ENCODE measurements around the gene ST8SIA2. TPM values are rescaled to one million over a fixed set of nuclear protein-coding genes. Genes with fewer than 3 reads are reported as not detected.
"Not testable (repeated sequence)": the region's sequence is repeated elsewhere in the genome, so short reads cannot be mapped to it uniquely, and the experiment has no call there.

Gene ST8SIA2
- total RNA-seq, 2 donors from 2014 or later = not detected

DNA sequence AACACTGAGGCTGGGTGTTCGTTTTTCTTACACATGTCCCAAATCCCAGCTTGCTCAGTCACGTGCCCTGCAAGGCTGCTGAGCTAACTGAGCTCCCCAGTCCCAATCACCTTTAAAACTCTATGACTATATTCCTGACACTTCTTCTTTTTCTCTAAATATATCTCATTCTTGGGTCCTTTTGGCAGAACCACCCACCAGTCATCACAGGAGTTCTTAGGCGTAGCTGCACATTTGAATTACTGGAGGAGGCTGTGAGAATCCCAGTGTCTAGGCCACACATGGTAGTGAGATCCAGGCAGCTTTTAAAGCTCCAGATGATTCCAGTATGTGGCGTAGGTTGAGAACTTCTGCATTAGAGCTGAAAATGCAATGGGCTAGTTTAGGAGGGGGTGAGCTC, 66.3 kb downstream of the ST8SIA2 start:
- no peak overlapping the region for H3K27ac Mint-ChIP-seq
- H3K9me3 Mint-ChIP-seq = no peaks in the 10 kb centered on the region
- no peaks in the 10 kb centered on the region for H3K36me3 Mint-ChIP-seq (ENCODE audit: insufficient read depth in 2 of 2)
- no peaks in the 10 kb centered on the region for H3K4me1 Mint-ChIP-seq (ENCODE audit: low read depth)
- ATAC-seq (replicated peaks in 1 of 2) = no peak
- H3K4me3 Mint-ChIP-seq = no peak overlapping the region
- no peak for DNase-seq
- H3K27me3 Mint-ChIP-seq (ENCODE audit: low read depth) = no peaks in the 10 kb centered on the region

DNA sequence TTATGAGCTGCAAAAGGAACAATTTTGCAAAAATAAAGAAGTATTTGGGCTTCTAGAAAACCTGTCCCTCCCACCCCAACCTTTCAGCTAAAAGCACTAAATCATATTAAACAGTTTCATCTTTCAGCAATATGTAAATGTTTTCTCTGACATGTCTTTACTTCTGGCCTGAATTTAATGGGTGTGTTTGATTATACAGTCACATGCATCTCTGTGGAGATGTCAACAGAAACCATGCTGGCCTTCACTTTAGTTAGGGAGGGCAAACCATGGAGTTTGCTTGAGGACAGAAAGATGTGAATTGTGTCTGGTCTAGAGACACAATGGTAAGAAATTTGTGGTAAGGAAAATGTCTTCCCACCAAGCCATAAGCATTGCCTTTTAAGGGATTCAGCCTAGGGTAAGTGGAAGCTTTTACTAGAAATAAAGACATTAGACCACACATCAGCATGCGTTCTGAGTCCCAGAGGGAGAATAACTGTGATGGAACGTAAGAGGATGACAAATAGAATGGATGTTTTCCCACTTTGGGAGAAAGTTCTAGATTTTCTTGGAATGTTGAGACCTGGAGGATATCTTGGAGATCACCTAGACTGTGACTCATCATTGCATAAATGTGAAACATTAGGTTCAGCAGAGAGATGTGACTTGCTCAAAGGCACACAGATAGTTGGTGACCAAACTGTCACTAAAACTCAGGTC, 68.9 kb downstream of the ST8SIA2 start:
- Mint-ChIP-seq H3K36me3 (ENCODE audit: insufficient read depth in 2 of 2) (no peaks in the 10 kb centered on the region), H3K27me3 (ENCODE audit: low read depth) (peaks cover 2% of the 10 kb centered on the region), H3K4me1 (ENCODE audit: low read depth) (no peaks in the 10 kb centered on the region), H3K9me3 (no peaks in the 10 kb centered on the region), H3K4me3 (no peak overlapping the region), H3K27ac (no peak overlapping the region)
- DNase-seq = no peak
- ATAC-seq (replicated peaks in 1 of 2) = no peak

DNA sequence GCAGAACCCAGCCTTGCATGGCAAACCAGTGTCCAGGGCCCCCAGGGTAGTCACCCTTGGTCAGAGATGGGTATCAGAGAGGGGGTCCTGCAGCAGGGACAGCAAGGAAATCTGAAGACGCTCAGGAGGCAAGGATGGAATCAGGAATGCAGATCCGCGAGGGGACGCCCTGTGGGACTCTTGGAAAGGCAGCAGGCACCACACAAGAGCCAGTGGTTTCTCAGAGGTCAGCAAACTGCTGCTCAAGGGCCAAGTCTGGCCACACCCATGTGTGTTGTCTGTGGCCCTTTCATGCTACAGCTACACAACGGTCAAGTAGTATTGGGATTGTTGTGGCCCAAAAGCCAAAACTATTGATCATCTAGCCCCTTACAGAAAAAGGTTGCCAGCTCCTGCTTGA, 69.7 kb downstream of the ST8SIA2 start:
- Mint-ChIP-seq H3K36me3 (ENCODE audit: insufficient read depth in 2 of 2) (no peaks in the 10 kb centered on the region), H3K4me3 (no peak overlapping the region), H3K27ac (no peak overlapping the region), H3K27me3 (ENCODE audit: low read depth) (peaks cover 9% of the 10 kb centered on the region), H3K9me3 (no peaks in the 10 kb centered on the region), H3K4me1 (ENCODE audit: low read depth) (no peaks in the 10 kb centered on the region)
- ATAC-seq (replicated peaks in 1 of 2) (no peak), DNase-seq (no peak)

DNA sequence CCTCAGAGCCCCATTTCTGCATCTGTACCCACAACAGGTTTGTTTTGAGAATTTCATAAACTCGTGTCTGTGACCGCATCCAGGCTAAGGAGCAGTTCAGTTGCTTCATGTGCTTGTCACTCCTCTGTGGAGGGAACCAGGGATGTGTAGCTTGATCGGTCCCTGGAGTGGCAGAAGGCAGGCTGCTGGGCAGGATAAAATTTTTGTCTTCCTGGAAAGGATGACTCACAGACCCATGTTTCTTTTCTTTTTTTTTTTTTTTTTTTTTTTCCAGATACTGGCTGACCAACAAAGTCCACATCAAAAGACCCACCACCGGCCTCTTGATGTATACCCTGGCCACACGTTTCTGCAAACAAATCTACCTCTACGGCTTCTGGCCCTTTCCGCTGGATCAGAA, 70.1 kb downstream of the ST8SIA2 start:
- H3K4me1 Mint-ChIP-seq (ENCODE audit: low read depth) = no peaks in the 10 kb centered on the region
- no peaks in the 10 kb centered on the region for H3K9me3 Mint-ChIP-seq
- no peak overlapping the region for H3K27ac Mint-ChIP-seq
- H3K36me3 Mint-ChIP-seq (ENCODE audit: insufficient read depth in 2 of 2) = no peaks in the 10 kb centered on the region
- no peak for ATAC-seq (replicated peaks in 1 of 2)
- peaks cover 9% of the 10 kb centered on the region for H3K27me3 Mint-ChIP-seq (ENCODE audit: low read depth)
- no peak overlapping the region for H3K4me3 Mint-ChIP-seq
- no peak for DNase-seq

DNA sequence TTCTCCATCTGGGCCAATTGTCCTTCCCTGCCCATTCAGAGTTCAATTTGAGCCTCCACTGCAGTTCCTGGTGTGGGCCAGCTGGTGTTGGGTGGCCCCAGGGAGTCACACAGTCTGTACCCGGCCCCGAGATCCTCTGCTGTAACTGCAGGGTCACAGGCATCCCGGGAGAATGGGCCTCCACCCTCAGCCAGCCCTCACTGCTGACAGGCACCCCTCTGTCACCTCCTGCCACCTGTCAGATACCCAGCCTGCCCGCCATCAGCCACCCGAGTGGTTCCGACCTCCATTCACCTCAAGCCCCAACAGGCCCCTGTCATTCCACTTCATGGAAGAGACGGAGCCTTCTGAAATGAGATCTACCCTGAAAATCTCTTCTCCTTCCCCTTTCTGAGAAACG, 73.2 kb downstream of the ST8SIA2 start:
- no peak overlapping the region for H3K27ac Mint-ChIP-seq
- H3K4me1 Mint-ChIP-seq (ENCODE audit: low read depth) = no peaks in the 10 kb centered on the region
- H3K36me3 Mint-ChIP-seq (ENCODE audit: insufficient read depth in 2 of 2) = no peaks in the 10 kb centered on the region
- DNase-seq (no peak), ATAC-seq (replicated peaks in 1 of 2) (no peak)
- H3K27me3 Mint-ChIP-seq (ENCODE audit: low read depth) = peaks cover 9% of the 10 kb centered on the region
- H3K9me3 Mint-ChIP-seq = no peaks in the 10 kb centered on the region
- H3K4me3 Mint-ChIP-seq = no peak overlapping the region

DNA sequence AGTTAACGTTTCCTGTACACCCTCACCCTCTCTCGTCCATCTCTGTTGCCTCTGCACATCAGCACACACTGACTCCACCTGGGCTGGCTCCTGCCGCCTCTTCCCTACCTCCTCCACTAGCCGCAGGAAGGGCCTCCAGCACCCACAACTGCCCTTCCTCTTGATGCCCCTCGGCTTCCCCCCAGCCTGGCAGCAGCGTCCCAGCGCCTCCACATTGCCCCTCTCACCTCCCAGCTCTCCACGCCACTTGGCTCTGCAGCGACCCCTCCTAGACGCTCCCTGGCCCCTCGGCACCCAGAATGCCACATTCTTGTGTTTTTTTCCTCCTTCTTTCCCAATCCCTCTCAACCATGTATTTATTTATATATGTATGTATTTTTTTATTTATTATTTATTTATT, 73.6 kb downstream of the ST8SIA2 start:
- H3K27me3 Mint-ChIP-seq (ENCODE audit: low read depth) = peaks cover 9% of the 10 kb centered on the region
- DNase-seq (no peak), ATAC-seq (replicated peaks in 1 of 2) (no peak)
- H3K4me3 Mint-ChIP-seq = no peak overlapping the region
- no peaks in the 10 kb centered on the region for H3K9me3 Mint-ChIP-seq
- H3K27ac Mint-ChIP-seq = no peak overlapping the region
- H3K4me1 Mint-ChIP-seq (ENCODE audit: low read depth) = no peaks in the 10 kb centered on the region
- no peaks in the 10 kb centered on the region for H3K36me3 Mint-ChIP-seq (ENCODE audit: insufficient read depth in 2 of 2)

DNA sequence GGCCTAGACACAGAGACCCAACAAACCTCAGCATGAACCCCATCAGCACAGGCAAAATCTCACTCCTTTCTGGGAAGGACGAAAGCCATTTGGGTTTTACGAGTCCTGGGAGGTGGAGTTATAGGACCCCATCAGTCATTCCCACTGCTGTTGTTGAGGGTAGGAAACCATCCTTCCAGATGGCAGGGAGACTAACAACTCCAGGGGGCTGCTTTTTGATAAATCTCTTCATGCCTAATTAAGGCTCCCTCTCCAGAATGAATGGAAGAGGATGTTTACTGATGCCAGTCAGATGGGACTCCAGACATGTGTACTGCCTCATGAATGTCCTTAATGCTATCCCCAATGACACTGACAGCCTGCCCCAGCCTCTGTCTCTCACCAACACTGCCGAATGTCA, 75.3 kb downstream of the ST8SIA2 start:
- H3K4me3 Mint-ChIP-seq = no peak overlapping the region
- H3K27ac Mint-ChIP-seq = no peak overlapping the region
- H3K4me1 Mint-ChIP-seq (ENCODE audit: low read depth) = no peaks in the 10 kb centered on the region
- H3K36me3 Mint-ChIP-seq (ENCODE audit: insufficient read depth in 2 of 2) = no peaks in the 10 kb centered on the region
- H3K27me3 Mint-ChIP-seq (ENCODE audit: low read depth) = peaks cover 9% of the 10 kb centered on the region
- H3K9me3 Mint-ChIP-seq = no peaks in the 10 kb centered on the region
- ATAC-seq (replicated peaks in 1 of 2) (no peak), DNase-seq (no peak)

DNA sequence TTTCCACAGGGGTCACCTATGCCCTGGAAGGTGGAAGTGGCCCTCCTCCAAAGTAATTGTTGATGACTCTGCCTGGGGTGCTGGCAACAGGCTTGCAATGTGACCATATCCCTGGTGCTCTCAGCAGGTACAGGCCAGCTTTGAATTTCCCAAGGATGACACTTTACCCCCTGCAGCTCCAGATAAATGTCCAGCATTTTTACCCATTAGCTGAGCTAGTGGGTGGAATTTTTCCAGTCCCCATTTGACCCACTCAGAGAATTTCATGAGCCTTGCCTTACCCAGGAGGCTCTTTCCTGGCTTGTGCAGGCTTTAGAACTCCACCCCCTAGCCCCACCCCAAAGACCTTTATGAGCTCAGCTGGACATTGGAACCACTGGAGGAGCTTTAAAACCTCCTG, 77.6 kb downstream of the ST8SIA2 start:
- DNase-seq (no peak), ATAC-seq (replicated peaks in 1 of 2) (no peak)
- H3K4me1 Mint-ChIP-seq (ENCODE audit: low read depth) = no peaks in the 10 kb centered on the region
- H3K27ac Mint-ChIP-seq = no peak overlapping the region
- no peaks in the 10 kb centered on the region for H3K36me3 Mint-ChIP-seq (ENCODE audit: insufficient read depth in 2 of 2)
- H3K27me3 Mint-ChIP-seq (ENCODE audit: low read depth) = peaks cover 9% of the 10 kb centered on the region
- no peaks in the 10 kb centered on the region for H3K9me3 Mint-ChIP-seq
- no peak overlapping the region for H3K4me3 Mint-ChIP-seq

DNA sequence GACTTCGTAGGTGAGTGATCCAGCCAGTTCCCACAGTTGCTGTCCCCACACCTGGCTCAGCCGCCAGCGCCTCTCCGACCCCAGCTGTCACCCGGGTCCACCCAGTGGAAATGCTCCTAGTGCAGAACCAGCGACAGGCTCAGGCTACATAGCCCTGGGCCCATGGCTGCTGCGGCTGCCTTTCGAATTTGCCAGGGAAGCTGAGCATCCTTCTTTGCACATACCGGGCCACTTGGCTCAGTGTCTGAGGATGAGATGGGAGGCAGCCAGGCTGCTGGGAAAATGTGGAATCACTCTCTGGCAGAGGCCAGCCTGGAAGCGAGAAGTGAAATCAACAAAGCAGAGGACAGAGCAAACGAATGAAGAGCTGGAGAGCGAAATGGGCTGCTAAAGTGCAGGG, 80.1 kb downstream of the ST8SIA2 start:
- no peak overlapping the region for H3K4me3 Mint-ChIP-seq
- ATAC-seq (replicated peaks in 1 of 2) (no peak), DNase-seq (no peak)
- H3K27ac Mint-ChIP-seq = no peak overlapping the region
- no peaks in the 10 kb centered on the region for H3K9me3 Mint-ChIP-seq
- H3K4me1 Mint-ChIP-seq (ENCODE audit: low read depth) = no peaks in the 10 kb centered on the region
- H3K27me3 Mint-ChIP-seq (ENCODE audit: low read depth) = peaks cover 11% of the 10 kb centered on the region
- no peaks in the 10 kb centered on the region for H3K36me3 Mint-ChIP-seq (ENCODE audit: insufficient read depth in 2 of 2)

DNA sequence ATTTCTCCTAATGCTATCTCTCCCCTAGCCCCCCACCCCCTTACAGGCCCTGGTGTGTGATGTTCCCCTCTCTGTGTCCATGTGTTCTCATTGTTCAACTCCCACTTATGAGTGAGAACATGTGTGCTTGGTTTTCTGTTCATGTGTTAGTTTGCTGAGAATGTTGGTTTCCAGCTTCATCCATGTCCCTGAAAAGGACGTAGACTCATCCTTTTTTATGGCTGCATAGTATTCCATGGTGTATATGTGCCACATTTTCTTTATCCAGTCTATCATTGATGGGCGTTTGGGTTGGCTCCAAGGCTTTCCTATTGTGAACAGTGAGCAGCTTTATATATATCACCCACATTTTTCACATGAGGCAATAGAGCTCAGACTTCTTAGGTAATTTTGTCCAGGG, 86.0 kb downstream of the ST8SIA2 start:
- not testable (repeated sequence) for DNase-seq; H3K4me3 Mint-ChIP-seq; ATAC-seq (replicated peaks in 1 of 2); H3K27ac Mint-ChIP-seq; H3K4me1 Mint-ChIP-seq (ENCODE audit: low read depth); H3K36me3 Mint-ChIP-seq (ENCODE audit: insufficient read depth in 2 of 2); H3K9me3 Mint-ChIP-seq
- peaks cover 24% of the 10 kb centered on the region for H3K27me3 Mint-ChIP-seq (ENCODE audit: low read depth)

DNA sequence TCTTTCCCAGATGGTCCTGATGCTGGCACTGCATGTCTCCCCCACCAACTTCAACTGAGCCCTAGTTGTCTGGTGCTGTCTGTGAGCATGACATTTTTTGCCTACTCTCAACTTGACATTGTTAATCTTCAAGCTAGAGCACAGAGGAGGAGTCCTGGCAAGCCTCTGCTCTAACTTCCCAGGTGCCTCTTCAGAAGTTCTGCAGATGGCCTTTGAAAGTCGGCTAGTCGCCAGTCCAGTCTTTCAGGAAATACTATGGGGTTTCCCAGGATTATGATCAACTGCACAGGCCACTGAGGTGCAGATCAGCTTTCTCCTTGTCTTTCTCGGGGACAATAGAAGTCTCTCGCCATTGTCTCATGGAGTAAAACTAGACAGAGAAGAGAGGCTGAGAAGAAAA, 86.7 kb downstream of the ST8SIA2 start:
- Mint-ChIP-seq H3K36me3 (ENCODE audit: insufficient read depth in 2 of 2) (no peaks in the 10 kb centered on the region), H3K9me3 (peaks cover 0 to under 1% of the 10 kb centered on the region in 2 donors), H3K27me3 (ENCODE audit: low read depth) (peaks cover 24% of the 10 kb centered on the region), H3K4me1 (ENCODE audit: low read depth) (no peaks in the 10 kb centered on the region), H3K4me3 (no peak overlapping the region), H3K27ac (no peak overlapping the region)
- DNase-seq (no peak), ATAC-seq (replicated peaks in 1 of 2) (no peak)

DNA sequence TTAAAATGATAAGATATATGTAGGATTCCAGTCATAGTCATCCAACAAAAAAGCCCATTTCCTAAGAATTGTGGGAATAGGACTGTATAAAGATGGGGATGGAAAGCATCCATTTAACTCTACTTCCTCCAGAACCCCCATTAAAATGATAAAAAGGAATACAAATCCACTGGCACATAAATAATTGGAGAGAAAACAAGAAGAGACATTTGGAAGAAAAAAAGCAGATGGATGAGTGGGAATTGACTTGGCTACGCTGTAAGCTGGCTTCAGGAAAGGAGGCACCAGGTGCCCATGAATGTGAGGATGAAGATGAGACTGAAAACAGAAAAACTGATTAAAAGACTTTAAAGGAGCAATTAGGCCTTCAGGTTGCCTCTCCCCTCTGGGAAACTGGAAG, 91.8 kb downstream of the ST8SIA2 start:
- H3K27ac Mint-ChIP-seq = no peak overlapping the region
- no peak for DNase-seq
- no peak overlapping the region for H3K4me3 Mint-ChIP-seq
- H3K4me1 Mint-ChIP-seq (ENCODE audit: low read depth) = no peaks in the 10 kb centered on the region
- no peaks in the 10 kb centered on the region for H3K36me3 Mint-ChIP-seq (ENCODE audit: insufficient read depth in 2 of 2)
- H3K9me3 Mint-ChIP-seq = peaks cover 2 to 3% of the 10 kb centered on the region in 2 donors
- peaks cover 13% of the 10 kb centered on the region for H3K27me3 Mint-ChIP-seq (ENCODE audit: low read depth)
- no peak for ATAC-seq (replicated peaks in 1 of 2)

DNA sequence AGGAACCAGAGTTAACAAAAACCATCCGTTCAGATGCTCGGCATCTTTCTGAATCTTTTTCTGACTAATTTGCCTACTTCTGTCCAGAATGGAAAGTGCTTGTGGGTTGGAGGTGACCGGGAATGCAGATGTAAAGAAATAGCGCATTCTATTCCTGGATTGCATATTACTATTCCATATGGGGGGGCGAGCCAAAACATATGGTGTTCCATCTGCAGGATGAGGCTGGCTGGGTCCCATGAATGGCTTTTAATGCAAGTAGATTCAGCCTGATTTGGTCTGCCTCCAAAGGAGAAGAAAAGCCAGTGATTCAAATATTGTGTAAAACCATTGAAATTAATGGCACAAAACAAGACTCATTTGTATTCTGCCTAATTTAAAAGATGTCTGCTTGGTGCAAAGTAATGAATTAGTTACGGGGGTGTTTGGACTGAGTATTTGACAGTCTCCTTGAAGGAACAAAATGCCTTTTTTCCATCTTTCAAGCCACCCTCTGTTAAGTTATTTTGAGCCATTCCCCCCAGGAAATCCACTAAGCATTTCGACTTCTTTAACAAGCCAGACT, 99.0 kb downstream of the ST8SIA2 start:
- peaks cover 7% of the 10 kb centered on the region for H3K27me3 Mint-ChIP-seq (ENCODE audit: low read depth)
- H3K4me1 Mint-ChIP-seq (ENCODE audit: low read depth) = no peaks in the 10 kb centered on the region

DNA sequence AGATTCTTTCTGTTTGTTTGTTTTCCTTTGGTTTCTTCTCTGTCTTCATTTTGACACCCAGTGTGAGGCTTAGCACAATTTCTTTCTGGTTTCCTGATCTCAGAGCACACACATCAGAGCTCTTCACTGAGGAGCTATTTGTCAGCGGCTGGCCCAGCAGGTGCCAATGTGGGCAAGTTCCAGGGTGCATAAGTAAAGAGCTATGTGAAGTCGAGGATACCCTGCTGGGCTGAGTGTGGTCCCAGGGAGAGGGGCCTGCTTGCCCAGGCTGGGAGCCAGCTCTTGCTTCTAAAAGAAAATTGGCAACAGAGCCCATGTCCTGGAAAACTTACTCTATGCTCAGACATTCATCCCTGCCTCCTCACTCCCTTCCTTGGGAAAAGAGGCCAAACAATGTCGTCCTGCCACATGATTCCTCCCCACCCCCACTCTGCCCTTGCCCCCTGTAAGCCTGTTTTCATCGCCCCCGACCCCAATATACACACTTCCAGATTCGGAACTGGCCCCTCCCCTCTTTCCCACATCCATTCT, 101.2 kb downstream of the ST8SIA2 start:
- no peak for ATAC-seq (replicated peaks in 1 of 2)
- H3K27ac Mint-ChIP-seq = no peak overlapping the region
- no peak overlapping the region for H3K4me3 Mint-ChIP-seq
- no peaks in the 10 kb centered on the region for H3K36me3 Mint-ChIP-seq (ENCODE audit: insufficient read depth in 2 of 2)
- H3K9me3 Mint-ChIP-seq = peaks cover 0 to 7% of the 10 kb centered on the region in 2 donors
- no peaks in the 10 kb centered on the region for H3K4me1 Mint-ChIP-seq (ENCODE audit: low read depth)
- no peak for DNase-seq
- peaks cover 9% of the 10 kb centered on the region for H3K27me3 Mint-ChIP-seq (ENCODE audit: low read depth)

More for the DNA sequence above, 99.0 kb downstream of the ST8SIA2 start:
- Mint-ChIP-seq H3K9me3 (peaks cover 0 to 7% of the 10 kb centered on the region in 2 donors), H3K36me3 (ENCODE audit: insufficient read depth in 2 of 2) (no peaks in the 10 kb centered on the region), H3K27ac (no peak overlapping the region), H3K4me3 (no peak overlapping the region)
- DNase-seq (no peak), ATAC-seq (replicated peaks in 1 of 2) (no peak)

Data from activated T-cell treated with anti-CD3 and anti-CD28 coated beads, Interleukin-2, amount 50 U/mL, for 72 hours (primary cell).